ENCODE results near the gene URB2. TPM values are rescaled to one million over a fixed set of nuclear protein-coding genes. Genes with fewer than 3 reads are reported as not detected.

URB2 gene
- total RNA-seq, 3 donors from 2014 or later (not counting 1 experiment from before 2014, with no cell fraction given) = 5.5 to 10.4 (median 9.8) TPM

DNA sequence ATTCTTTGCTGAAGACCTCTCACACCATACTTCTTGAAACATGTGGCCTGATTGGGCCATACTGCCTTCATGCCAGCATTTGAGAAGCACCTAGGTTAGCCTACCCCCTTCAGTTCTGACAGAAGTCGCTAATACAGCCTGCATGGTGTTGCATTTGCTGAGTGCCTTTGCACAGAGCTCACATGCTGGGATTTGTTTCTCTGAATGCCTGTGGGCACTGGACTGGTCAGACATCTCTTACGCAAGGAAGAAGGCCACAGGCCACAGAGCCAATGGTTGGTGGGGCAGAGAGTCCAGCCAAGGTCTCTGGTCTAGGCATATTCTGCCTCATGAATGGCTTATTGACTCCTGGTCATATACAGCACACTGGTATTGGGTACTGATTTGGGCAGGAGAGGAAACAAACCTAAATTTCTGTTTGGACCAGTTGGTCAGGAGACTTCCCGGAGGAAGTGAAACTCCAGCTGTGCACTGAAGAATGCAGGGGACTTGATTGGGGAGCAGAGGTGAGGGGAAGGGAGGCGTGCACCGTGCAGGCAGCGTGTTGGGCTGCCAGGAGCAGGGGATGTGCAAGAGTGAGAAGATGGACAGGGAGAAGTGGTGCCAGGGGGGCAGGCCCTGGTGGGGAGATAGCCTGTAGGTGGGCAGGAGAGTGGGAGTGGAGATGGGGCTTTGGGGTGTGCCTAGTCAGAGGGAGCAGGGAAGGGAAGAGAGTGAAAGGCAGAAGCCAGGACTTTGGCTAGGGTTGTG, 18.1 kb downstream of the URB2 start:
- DNase-seq = no peak
- no peak overlapping the region for H3K4me3 ChIP-seq (ENCODE audit: low read length)
- WGBS (ENCODE audit: insufficient coverage) = 79% methylated on average over 6 of the region's 6 CpGs
- H3K4me3 Mint-ChIP-seq = no peak overlapping the region
- peaks cover 2% of the 10 kb centered on the region for H3K4me1 ChIP-seq (ENCODE audit: control insufficient read depth, insufficient read depth, low read length)
- no peaks in the 10 kb centered on the region for H3K9me3 ChIP-seq (ENCODE audit: control insufficient read depth, insufficient read depth, low read length)
- no peaks in the 10 kb centered on the region for H3K27me3 Mint-ChIP-seq (ENCODE audit: low read depth in 2 of 2)
- intact Hi-C loops (cut with micrococcal nuclease) = no loop called here
- no peak overlapping the region for H3K27ac Mint-ChIP-seq
- no peak overlapping the region for H3K27ac ChIP-seq (ENCODE audit: low read length)
- no peaks in the 10 kb centered on the region for H3K27me3 ChIP-seq (ENCODE audit: control insufficient read depth, insufficient read depth, low read length)
- no peaks in the 10 kb centered on the region for H3K9me3 Mint-ChIP-seq
- TF ChIP-seq, protein P1, sequence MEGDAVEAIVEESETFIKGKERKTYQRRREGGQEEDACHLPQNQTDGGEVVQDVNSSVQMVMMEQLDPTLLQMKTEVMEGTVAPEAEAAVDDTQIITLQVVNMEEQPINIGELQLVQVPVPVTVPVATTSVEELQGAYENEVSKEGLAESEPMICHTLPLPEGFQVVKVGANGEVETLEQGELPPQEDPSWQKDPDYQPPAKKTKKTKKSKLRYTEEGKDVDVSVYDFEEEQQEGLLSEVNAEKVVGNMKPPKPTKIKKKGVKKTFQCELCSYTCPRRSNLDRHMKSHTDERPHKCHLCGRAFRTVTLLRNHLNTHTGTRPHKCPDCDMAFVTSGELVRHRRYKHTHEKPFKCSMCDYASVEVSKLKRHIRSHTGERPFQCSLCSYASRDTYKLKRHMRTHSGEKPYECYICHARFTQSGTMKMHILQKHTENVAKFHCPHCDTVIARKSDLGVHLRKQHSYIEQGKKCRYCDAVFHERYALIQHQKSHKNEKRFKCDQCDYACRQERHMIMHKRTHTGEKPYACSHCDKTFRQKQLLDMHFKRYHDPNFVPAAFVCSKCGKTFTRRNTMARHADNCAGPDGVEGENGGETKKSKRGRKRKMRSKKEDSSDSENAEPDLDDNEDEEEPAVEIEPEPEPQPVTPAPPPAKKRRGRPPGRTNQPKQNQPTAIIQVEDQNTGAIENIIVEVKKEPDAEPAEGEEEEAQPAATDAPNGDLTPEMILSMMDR (IDR thresholded peaks at IDR 0.05) = no peak
- no peaks in the 10 kb centered on the region for H3K36me3 Mint-ChIP-seq
- H3K4me1 Mint-ChIP-seq = peaks cover 7 to 15% of the 10 kb centered on the region in 2 donors
- ATAC-seq = no peak
- H3K36me3 ChIP-seq (ENCODE audit: control insufficient read depth, insufficient read depth, low read length) = peaks cover 43% of the 10 kb centered on the region

DNA sequence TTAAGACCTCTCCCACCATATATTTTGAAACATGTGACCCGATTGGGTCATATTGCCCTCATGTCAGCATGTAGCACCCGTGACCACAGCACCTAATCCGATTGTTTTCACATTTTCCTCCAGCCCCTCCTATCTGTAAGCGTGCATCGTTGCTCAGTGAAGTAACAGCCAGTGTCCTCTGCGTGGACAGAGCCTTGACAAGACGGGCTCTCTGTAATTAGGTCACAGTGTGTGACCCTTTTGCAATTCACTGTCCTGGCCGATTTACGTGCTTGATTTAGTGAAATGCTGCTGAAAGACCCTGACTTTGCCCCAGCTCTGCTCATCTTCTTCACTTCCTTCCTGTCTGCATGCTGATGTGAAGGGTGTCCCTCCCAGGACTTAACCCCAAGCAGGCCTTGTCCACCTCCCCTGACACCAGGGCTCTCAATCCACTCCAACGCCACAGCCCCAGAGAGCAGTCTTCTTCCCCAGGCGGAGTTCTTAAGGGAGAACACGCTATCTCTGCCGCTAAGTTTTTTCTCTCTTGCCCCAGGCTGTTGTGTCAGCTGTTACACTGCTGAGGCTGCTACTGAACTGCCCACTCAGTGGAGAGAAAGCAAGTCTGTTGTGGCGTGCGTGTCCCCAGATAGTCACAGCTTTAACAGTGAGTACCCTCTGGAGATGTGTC, 19.4 kb downstream of the URB2 start:
- no peak overlapping the region for H3K4me3 Mint-ChIP-seq
- intact Hi-C loops (cut with micrococcal nuclease) = no loop called here
- TF ChIP-seq, protein P1 (IDR thresholded peaks at IDR 0.05) = no peak
- H3K9me3 Mint-ChIP-seq = no peaks in the 10 kb centered on the region
- Histone ChIP-seq H3K36me3 (ENCODE audit: control insufficient read depth, insufficient read depth, low read length) (peaks cover 46% of the 10 kb centered on the region), H3K4me1 (ENCODE audit: control insufficient read depth, insufficient read depth, low read length) (peaks cover 2% of the 10 kb centered on the region), H3K27me3 (ENCODE audit: control insufficient read depth, insufficient read depth, low read length) (no peaks in the 10 kb centered on the region), H3K9me3 (ENCODE audit: control insufficient read depth, insufficient read depth, low read length) (no peaks in the 10 kb centered on the region), H3K4me3 (ENCODE audit: low read length) (no peak overlapping the region), H3K27ac (ENCODE audit: low read length) (no peak overlapping the region)
- no peak overlapping the region for H3K27ac Mint-ChIP-seq
- no peaks in the 10 kb centered on the region for H3K36me3 Mint-ChIP-seq
- peaks cover 3 to 10% of the 10 kb centered on the region in 2 donors for H3K4me1 Mint-ChIP-seq
- no peak for DNase-seq
- H3K27me3 Mint-ChIP-seq (ENCODE audit: low read depth in 2 of 2) = no peaks in the 10 kb centered on the region
- 96% methylated on average over 15 of the region's 15 CpGs for WGBS (ENCODE audit: insufficient coverage)
- ATAC-seq = no peak

DNA sequence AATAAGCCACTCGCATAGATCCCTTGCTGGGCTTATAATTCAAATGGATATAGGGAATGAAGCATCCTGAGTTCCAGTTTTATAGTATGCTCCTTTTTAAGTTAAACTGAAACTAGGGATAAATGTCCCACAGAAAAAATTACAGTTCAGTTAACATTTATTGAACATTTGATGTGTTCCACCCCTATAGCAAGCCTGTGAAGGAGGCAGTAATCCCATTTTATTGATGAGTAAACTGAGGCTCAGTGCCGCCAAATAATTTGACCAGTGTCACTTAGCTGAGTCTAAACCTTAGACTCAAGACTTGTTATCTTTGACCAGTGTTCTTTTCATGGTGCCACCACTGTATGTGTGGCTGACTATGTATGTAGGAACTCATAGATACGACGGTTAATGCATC, 22.4 kb downstream of the URB2 start:
- H3K4me1 ChIP-seq (ENCODE audit: control insufficient read depth, insufficient read depth, low read length) = peaks cover 2% of the 10 kb centered on the region
- no peak overlapping the region for H3K27ac ChIP-seq (ENCODE audit: low read length)
- H3K36me3 ChIP-seq (ENCODE audit: control insufficient read depth, insufficient read depth, low read length) = peaks cover 56% of the 10 kb centered on the region
- no peak overlapping the region for H3K4me3 Mint-ChIP-seq
- ATAC-seq = no peak
- no peaks in the 10 kb centered on the region for H3K9me3 Mint-ChIP-seq
- WGBS (ENCODE audit: insufficient coverage) = 93% methylated on average over 4 of the region's 4 CpGs
- H3K27me3 Mint-ChIP-seq (ENCODE audit: low read depth in 2 of 2) = no peaks in the 10 kb centered on the region
- peaks cover 0 to 4% of the 10 kb centered on the region in 2 donors for H3K4me1 Mint-ChIP-seq
- intact Hi-C loops (cut with micrococcal nuclease) = no loop called here
- DNase-seq = no peak
- TF ChIP-seq, protein P1 (IDR thresholded peaks at IDR 0.05) = no peak
- H3K36me3 Mint-ChIP-seq = no peaks in the 10 kb centered on the region
- no peaks in the 10 kb centered on the region for H3K27me3 ChIP-seq (ENCODE audit: control insufficient read depth, insufficient read depth, low read length)
- no peak overlapping the region for H3K4me3 ChIP-seq (ENCODE audit: low read length)
- no peaks in the 10 kb centered on the region for H3K9me3 ChIP-seq (ENCODE audit: control insufficient read depth, insufficient read depth, low read length)
- H3K27ac Mint-ChIP-seq = no peak overlapping the region

Data from natural killer cell (primary cell).